Endothelial cell of umbilical vein (primary cell): ENCODE data around the gene ORM2.

Experiments used
- EZH2 ChIP-seq: IDR thresholded peaks from 2 replicates; pipeline ENCODE4 v1.6.1; 2012; ENCODE audit warnings: borderline replicate concordance, low read depth, mild to moderate bottlenecking, moderate library complexity, low read length, inconsistent platforms; ENCODE audit not compliant: severe bottlenecking
- POLR2A ChIP-seq: IDR thresholded peaks from 2 replicates; pipeline ENCODE4 v1.6.1; 2012; ENCODE audit warnings: low read depth, mild to moderate bottlenecking, control low read depth, low read length

DNA sequence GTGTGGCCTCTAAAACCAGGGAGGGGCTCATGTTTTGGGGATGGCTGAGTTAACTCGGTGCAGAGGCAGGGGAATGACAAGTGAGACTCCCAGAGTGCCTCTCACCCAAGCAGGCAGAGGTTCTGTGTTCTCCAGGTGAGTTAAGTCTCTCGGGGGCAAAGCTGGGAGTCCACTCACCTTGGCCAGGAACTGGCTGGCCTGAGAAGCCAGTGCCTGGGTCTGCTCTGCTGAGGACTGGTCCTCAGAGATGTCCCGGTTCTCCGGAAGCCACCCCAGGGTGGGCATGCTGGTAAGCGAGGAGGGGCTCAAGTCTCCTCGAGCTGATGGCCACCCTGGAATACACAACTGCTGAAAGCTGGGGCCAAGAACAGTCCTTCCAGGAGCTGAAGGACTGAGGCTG, 37.7 kb downstream of the ORM2 start:
- no peak for TF ChIP-seq POLR2A
- TF ChIP-seq EZH2: no peak
